ENCODE results near the gene MRPL50.

Gene MRPL50

GRCh38 chr9:101375546-101375945 lies 22.9 kb downstream of the MRPL50 start:
- Mint-ChIP-seq H3K27ac (no peak overlapping the region), H3K4me3 (no peak overlapping the region), H3K9me3 (peaks cover 5% of the 10 kb centered on the region), H3K4me1 (ENCODE audit: low read depth) (no peaks in the 10 kb centered on the region), H3K36me3 (ENCODE audit: low read depth) (no peaks in the 10 kb centered on the region), H3K27me3 (ENCODE audit: low read depth) (no peaks in the 10 kb centered on the region)

GRCh38 chr9:101372327-101373118 lies 25.9 kb downstream of the MRPL50 start:
- H3K27ac Mint-ChIP-seq, result no peak overlapping the region
- no peaks in the 10 kb centered on the region for H3K4me1 Mint-ChIP-seq (ENCODE audit: low read depth)
- no peaks in the 10 kb centered on the region for H3K27me3 Mint-ChIP-seq (ENCODE audit: low read depth)
- H3K9me3 Mint-ChIP-seq, result peaks cover 5% of the 10 kb centered on the region
- no peak overlapping the region for H3K4me3 Mint-ChIP-seq
- no peaks in the 10 kb centered on the region for H3K36me3 Mint-ChIP-seq (ENCODE audit: low read depth)

- Mint-ChIP-seq H3K27me3 (ENCODE audit: low read depth) (no peaks in the 10 kb centered on the region), H3K36me3 (ENCODE audit: low read depth) (no peaks in the 10 kb centered on the region), H3K27ac (no peak overlapping the region), H3K4me3 (no peak overlapping the region), H3K4me1 (ENCODE audit: low read depth) (no peaks in the 10 kb centered on the region), H3K9me3 (peaks cover 5% of the 10 kb centered on the region)
Measured at GRCh38 chr9:101371813-101372212, 26.6 kb downstream of the MRPL50 start.

GRCh38 chr9:101369884-101370531 lies 28.4 kb downstream of the MRPL50 start:
- Mint-ChIP-seq H3K4me1 (ENCODE audit: low read depth) (no peaks in the 10 kb centered on the region), H3K4me3 (no peak overlapping the region), H3K36me3 (ENCODE audit: low read depth) (no peaks in the 10 kb centered on the region), H3K9me3 (peaks cover 5% of the 10 kb centered on the region), H3K27ac (no peak overlapping the region), H3K27me3 (ENCODE audit: low read depth) (no peaks in the 10 kb centered on the region)

- no peaks in the 10 kb centered on the region for H3K36me3 Mint-ChIP-seq (ENCODE audit: low read depth)
- no peak overlapping the region for H3K4me3 Mint-ChIP-seq
- no peaks in the 10 kb centered on the region for H3K4me1 Mint-ChIP-seq (ENCODE audit: low read depth)
- no peak overlapping the region for H3K27ac Mint-ChIP-seq
- no peaks in the 10 kb centered on the region for H3K27me3 Mint-ChIP-seq (ENCODE audit: low read depth)
- H3K9me3 Mint-ChIP-seq, result peaks cover 5% of the 10 kb centered on the region
Measured at GRCh38 chr9:101369286-101369685, 29.1 kb downstream of the MRPL50 start.

GRCh38 chr9:101367323-101367722 lies 31.1 kb downstream of the MRPL50 start:
- Mint-ChIP-seq H3K4me3 (no peak overlapping the region), H3K27me3 (ENCODE audit: low read depth) (no peaks in the 10 kb centered on the region), H3K9me3 (peaks cover 5% of the 10 kb centered on the region), H3K27ac (no peak overlapping the region), H3K4me1 (ENCODE audit: low read depth) (no peaks in the 10 kb centered on the region), H3K36me3 (ENCODE audit: low read depth) (no peaks in the 10 kb centered on the region)

- H3K27ac Mint-ChIP-seq, result no peak overlapping the region
- H3K4me3 Mint-ChIP-seq, result no peak overlapping the region
- no peaks in the 10 kb centered on the region for H3K9me3 Mint-ChIP-seq
- no peaks in the 10 kb centered on the region for H3K36me3 Mint-ChIP-seq (ENCODE audit: low read depth)
- no peaks in the 10 kb centered on the region for H3K4me1 Mint-ChIP-seq (ENCODE audit: low read depth)
- H3K27me3 Mint-ChIP-seq (ENCODE audit: low read depth), result no peaks in the 10 kb centered on the region
Measured at GRCh38 chr9:101366038-101366756, 32.2 kb downstream of the MRPL50 start.

- no peaks in the 10 kb centered on the region for H3K9me3 Mint-ChIP-seq
- H3K27me3 Mint-ChIP-seq (ENCODE audit: low read depth), result no peaks in the 10 kb centered on the region
- H3K27ac Mint-ChIP-seq, result no peak overlapping the region
- H3K4me1 Mint-ChIP-seq (ENCODE audit: low read depth), result no peaks in the 10 kb centered on the region
- no peak overlapping the region for H3K4me3 Mint-ChIP-seq
- no peaks in the 10 kb centered on the region for H3K36me3 Mint-ChIP-seq (ENCODE audit: low read depth)
Measured at GRCh38 chr9:101365181-101365580, 33.2 kb downstream of the MRPL50 start.

- Mint-ChIP-seq H3K9me3 (no peaks in the 10 kb centered on the region), H3K27me3 (ENCODE audit: low read depth) (no peaks in the 10 kb centered on the region), H3K36me3 (ENCODE audit: low read depth) (no peaks in the 10 kb centered on the region), H3K4me3 (no peak overlapping the region), H3K4me1 (ENCODE audit: low read depth) (no peaks in the 10 kb centered on the region), H3K27ac (no peak overlapping the region)
Measured at GRCh38 chr9:101362450-101362849, 36.0 kb downstream of the MRPL50 start.

- Mint-ChIP-seq H3K9me3 (no peaks in the 10 kb centered on the region), H3K4me3 (no peak overlapping the region), H3K27ac (no peak overlapping the region), H3K36me3 (ENCODE audit: low read depth) (no peaks in the 10 kb centered on the region), H3K4me1 (ENCODE audit: low read depth) (no peaks in the 10 kb centered on the region), H3K27me3 (ENCODE audit: low read depth) (no peaks in the 10 kb centered on the region)
Measured at GRCh38 chr9:101360647-101361046, 37.8 kb downstream of the MRPL50 start.

GRCh38 chr9:101359679-101360078 lies 38.7 kb downstream of the MRPL50 start:
- Mint-ChIP-seq H3K36me3 (ENCODE audit: low read depth) (no peaks in the 10 kb centered on the region), H3K4me1 (ENCODE audit: low read depth) (no peaks in the 10 kb centered on the region), H3K4me3 (no peak overlapping the region), H3K27ac (no peak overlapping the region), H3K9me3 (no peaks in the 10 kb centered on the region), H3K27me3 (ENCODE audit: low read depth) (no peaks in the 10 kb centered on the region)

GRCh38 chr9:101356619-101357018 lies 41.8 kb downstream of the MRPL50 start:
- H3K4me1 Mint-ChIP-seq (ENCODE audit: low read depth), result no peaks in the 10 kb centered on the region
- no peaks in the 10 kb centered on the region for H3K27me3 Mint-ChIP-seq (ENCODE audit: low read depth)
- H3K36me3 Mint-ChIP-seq (ENCODE audit: low read depth), result no peaks in the 10 kb centered on the region
- H3K9me3 Mint-ChIP-seq, result no peaks in the 10 kb centered on the region
- H3K4me3 Mint-ChIP-seq, result no peak overlapping the region
- H3K27ac Mint-ChIP-seq, result no peak overlapping the region

- Mint-ChIP-seq H3K4me1 (ENCODE audit: low read depth) (no peaks in the 10 kb centered on the region), H3K9me3 (no peaks in the 10 kb centered on the region), H3K4me3 (no peak overlapping the region), H3K36me3 (ENCODE audit: low read depth) (no peaks in the 10 kb centered on the region), H3K27ac (no peak overlapping the region), H3K27me3 (ENCODE audit: low read depth) (no peaks in the 10 kb centered on the region)
Measured at GRCh38 chr9:101354765-101355708, 43.4 kb downstream of the MRPL50 start.

- Mint-ChIP-seq H3K27me3 (ENCODE audit: low read depth) (no peaks in the 10 kb centered on the region), H3K4me1 (ENCODE audit: low read depth) (no peaks in the 10 kb centered on the region), H3K27ac (no peak overlapping the region), H3K4me3 (no peak overlapping the region), H3K9me3 (no peaks in the 10 kb centered on the region), H3K36me3 (ENCODE audit: low read depth) (no peaks in the 10 kb centered on the region)
Measured at GRCh38 chr9:101354143-101354764, 44.2 kb downstream of the MRPL50 start.

Measured in T-helper 1 cell treated with Interleukin-12 subunit alpha and Interleukin-12 subunit beta and Interleukin-4 antibody, amounts not matched to agents 30 μg/mL and 1 μg/mL, for 36 hours (primary cell).